H1 (cell line): ENCODE measurements around the gene PRKAB1.

Experiments used
- POLR2A ChIP-seq, 2 experiments: IDR thresholded peaks; 1 replicate in 1 of 2; 2 replicates in 1 of 2; pipeline ENCODE4 v1.6.1; 2011; ENCODE audit warnings: low read depth in 2 of 2, low read length in 2 of 2, mild to moderate bottlenecking in 2 of 2; ENCODE audit errors: control extremely low read depth in 1 of 2
- RAD21 ChIP-seq, 2 experiments: IDR thresholded peaks in 1 of 2; conservative IDR thresholded peaks in 1 of 2; 2 replicates each; pipeline ENCODE4 v1.6.1; 2011; ENCODE audit warnings: low read depth in 2 of 2, low read length in 2 of 2, improper control_type of control experiment in 1 of 2, inconsistent platforms in 1 of 2, mild to moderate bottlenecking in 1 of 2, moderate library complexity in 1 of 2

DNA sequence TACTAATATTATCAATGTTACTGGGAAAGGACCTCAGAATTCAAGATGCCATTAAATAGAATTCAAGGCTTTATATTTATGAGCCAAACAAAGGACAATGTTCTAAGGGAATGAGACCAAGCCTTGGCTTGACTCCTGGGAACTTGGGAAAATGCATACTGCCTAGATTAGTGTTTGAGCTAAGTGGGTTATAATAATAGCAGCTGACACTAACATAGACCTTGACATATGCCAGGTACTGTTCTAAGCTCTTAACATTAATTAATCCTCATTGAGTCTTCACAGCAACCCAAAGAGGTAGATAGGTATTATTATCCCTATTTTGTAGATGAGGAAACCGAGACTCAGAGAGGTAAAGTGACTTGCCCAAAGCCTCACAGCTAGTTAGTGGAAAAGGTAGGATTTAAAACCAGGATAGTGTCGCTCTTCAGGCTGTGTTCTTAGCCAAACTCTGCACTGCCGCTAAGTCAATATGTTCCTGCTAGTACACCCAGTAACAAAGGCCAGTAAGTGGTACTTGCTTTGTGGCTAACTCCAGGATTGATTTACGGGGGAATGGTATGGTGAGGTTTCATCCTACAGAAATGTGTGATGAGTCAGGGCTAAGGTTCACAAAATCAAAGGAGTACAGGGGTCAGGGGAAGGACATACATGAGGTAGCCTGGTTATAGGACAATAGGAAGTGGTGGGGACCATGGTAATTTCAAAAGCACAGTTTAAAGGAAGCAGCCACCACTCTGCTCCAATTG lies 35.8 kb upstream of the PRKAB1 start:
- no peak for TF ChIP-seq RAD21 (IDR thresholded peaks at IDR 0.05 in 1 of 2, conservative IDR thresholded peaks at IDR 0.05 in 1 of 2; ENCODE audit: low read depth in 2 of 2, low read length in 2 of 2)
- TF ChIP-seq POLR2A (IDR thresholded peaks at IDR 0.05; ENCODE audit: control extremely low read depth in 1 of 2, low read depth in 2 of 2, low read length in 2 of 2) = no peak
